Nephron progenitor cell (in vitro differentiated cells): ENCODE data around the gene ABHD2.

Source experiments
- DNase-seq: peaks from one replicate; pipeline ENCODE4 v3.0.0; 2021
- H3K27ac Mint-ChIP-seq: 2 replicates; pipeline ENCODE4 v1.8.0; 2021; ENCODE audit warnings: mild to moderate bottlenecking, moderate library complexity, mixed read lengths
- H3K27me3 Mint-ChIP-seq: 2 replicates; pipeline ENCODE4 v1.8.0; 2021; ENCODE audit warnings: mild to moderate bottlenecking, low read depth, mixed read lengths; ENCODE audit not compliant: poor library complexity
- H3K36me3 Mint-ChIP-seq: 2 replicates; pipeline ENCODE4 v1.8.0; 2021; ENCODE audit warnings: low read depth, mixed read lengths
- H3K4me1 Mint-ChIP-seq: 2 replicates; pipeline ENCODE4 v1.8.0; 2021; ENCODE audit warnings: mixed read lengths
- H3K4me3 Mint-ChIP-seq: 2 replicates; pipeline ENCODE4 v1.8.0; 2021; ENCODE audit warnings: mild to moderate bottlenecking, moderate library complexity, mixed read lengths
- H3K9me3 Mint-ChIP-seq: 2 replicates; pipeline ENCODE4 v1.8.0; 2021; ENCODE audit warnings: mild to moderate bottlenecking, moderate library complexity, mixed read lengths
- TF ChIP-seq, protein P1 (sequence below): fragments of 200-600 bp; sonication (generic); IDR thresholded peaks from 2 replicates; pipeline ENCODE4 v1.5.0; 2021; ENCODE audit warnings: antibody characterized with exemption

ABHD2 gene

GRCh38 chr15:89087161-89087829 is 961 bp upstream of the ABHD2 start:
- Mint-ChIP-seq H3K27me3 (peaks cover 3% of the 10 kb centered on the region), H3K27ac (no peak overlapping the region), H3K36me3 (no peaks in the 10 kb centered on the region), H3K4me3 (no peak overlapping the region), H3K9me3 (no peaks in the 10 kb centered on the region), H3K4me1 (peaks cover 57% of the 10 kb centered on the region)
- TF ChIP-seq, protein P1, sequence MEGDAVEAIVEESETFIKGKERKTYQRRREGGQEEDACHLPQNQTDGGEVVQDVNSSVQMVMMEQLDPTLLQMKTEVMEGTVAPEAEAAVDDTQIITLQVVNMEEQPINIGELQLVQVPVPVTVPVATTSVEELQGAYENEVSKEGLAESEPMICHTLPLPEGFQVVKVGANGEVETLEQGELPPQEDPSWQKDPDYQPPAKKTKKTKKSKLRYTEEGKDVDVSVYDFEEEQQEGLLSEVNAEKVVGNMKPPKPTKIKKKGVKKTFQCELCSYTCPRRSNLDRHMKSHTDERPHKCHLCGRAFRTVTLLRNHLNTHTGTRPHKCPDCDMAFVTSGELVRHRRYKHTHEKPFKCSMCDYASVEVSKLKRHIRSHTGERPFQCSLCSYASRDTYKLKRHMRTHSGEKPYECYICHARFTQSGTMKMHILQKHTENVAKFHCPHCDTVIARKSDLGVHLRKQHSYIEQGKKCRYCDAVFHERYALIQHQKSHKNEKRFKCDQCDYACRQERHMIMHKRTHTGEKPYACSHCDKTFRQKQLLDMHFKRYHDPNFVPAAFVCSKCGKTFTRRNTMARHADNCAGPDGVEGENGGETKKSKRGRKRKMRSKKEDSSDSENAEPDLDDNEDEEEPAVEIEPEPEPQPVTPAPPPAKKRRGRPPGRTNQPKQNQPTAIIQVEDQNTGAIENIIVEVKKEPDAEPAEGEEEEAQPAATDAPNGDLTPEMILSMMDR, result no peak
- DNase-seq, result peak; percentile 22

- peaks cover 5% of the 10 kb centered on the region for H3K36me3 Mint-ChIP-seq
- no peak overlapping the region for H3K4me3 Mint-ChIP-seq
- TF ChIP-seq, protein P1, result no peak
- peaks cover 64% of the 10 kb centered on the region for H3K4me1 Mint-ChIP-seq
- DNase-seq, result peak; percentile 20
- peaks cover 3% of the 10 kb centered on the region for H3K27me3 Mint-ChIP-seq
- no peak overlapping the region for H3K27ac Mint-ChIP-seq
- H3K9me3 Mint-ChIP-seq, result no peaks in the 10 kb centered on the region
Observed at GRCh38 chr15:89088605-89089315, 504 bp downstream of the ABHD2 start.

DNA sequence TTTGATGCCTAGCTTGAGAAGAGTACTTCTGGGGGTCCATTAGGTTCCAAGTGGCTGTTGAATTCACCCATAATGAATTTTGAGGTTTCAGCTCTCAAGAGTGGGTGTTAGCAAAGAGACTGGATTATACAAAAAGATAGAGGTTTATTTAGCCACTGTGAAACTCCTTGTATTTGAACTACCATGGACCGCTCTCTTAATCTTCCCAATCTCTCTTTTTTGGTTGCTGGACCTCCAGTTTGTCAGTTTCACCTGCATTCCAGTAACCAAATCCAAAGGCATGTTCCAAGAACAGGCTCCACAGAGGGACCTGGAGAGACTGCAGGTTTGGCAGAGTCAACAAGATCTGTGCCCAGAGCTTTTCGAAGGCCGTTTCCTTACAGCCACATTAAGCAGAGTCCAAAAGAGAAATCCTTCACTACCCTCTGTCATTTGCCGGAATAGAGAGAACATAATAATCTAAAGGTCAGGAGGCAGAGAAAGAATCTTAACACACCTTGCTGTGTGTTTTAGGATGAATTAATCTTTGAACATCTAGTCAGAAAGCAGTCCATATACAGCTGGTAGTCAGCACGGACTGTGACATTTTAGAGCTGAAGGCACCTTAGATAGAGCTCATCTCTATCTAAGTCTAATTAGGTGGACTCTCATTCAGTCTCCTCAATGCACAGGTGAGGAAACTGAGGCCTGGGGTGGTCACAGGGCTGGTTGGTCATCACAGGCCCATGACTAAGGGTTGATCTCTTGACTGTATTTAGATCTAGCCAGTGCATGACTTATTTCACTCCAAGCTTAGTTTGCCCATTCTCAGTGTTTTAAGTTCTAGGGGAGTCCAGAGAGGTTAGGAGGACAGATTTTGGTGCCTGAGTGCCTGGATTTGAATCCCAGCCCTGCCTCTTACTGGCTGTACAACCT is 1.3 kb downstream of the ABHD2 start:
- Mint-ChIP-seq H3K27ac (no peak overlapping the region), H3K27me3 (peaks cover 7% of the 10 kb centered on the region), H3K36me3 (peaks cover 5% of the 10 kb centered on the region), H3K9me3 (no peaks in the 10 kb centered on the region), H3K4me3 (no peak overlapping the region), H3K4me1 (peaks cover 65% of the 10 kb centered on the region)
- TF ChIP-seq, protein P1, result no peak
- DNase-seq, result no peak

- TF ChIP-seq, protein P1, result no peak
- Mint-ChIP-seq H3K4me1 (peaks cover 57% of the 10 kb centered on the region), H3K27ac (no peak overlapping the region)
Observed at GRCh38 chr15:89090791-89091626, 2.8 kb downstream of the ABHD2 start.

GRCh38 chr15:89091627-89092220 is 3.5 kb downstream of the ABHD2 start:
- no peak for DNase-seq
- H3K4me3 Mint-ChIP-seq, result peak overlapping the region; percentile 62
- H3K27me3 Mint-ChIP-seq, result peaks cover 7% of the 10 kb centered on the region
- H3K9me3 Mint-ChIP-seq, result no peaks in the 10 kb centered on the region
- TF ChIP-seq, protein P1, result no peak
- peaks cover 62% of the 10 kb centered on the region for H3K4me1 Mint-ChIP-seq
- H3K27ac Mint-ChIP-seq, result peak overlapping the region; percentile 90
- H3K36me3 Mint-ChIP-seq, result peaks cover 5% of the 10 kb centered on the region

More at GRCh38 chr15:89090791-89091626, 2.8 kb downstream of the ABHD2 start:
- Mint-ChIP-seq H3K9me3 (no peaks in the 10 kb centered on the region), H3K36me3 (peaks cover 5% of the 10 kb centered on the region), H3K27me3 (peaks cover 7% of the 10 kb centered on the region), H3K4me3 (peak overlapping the region; percentile 59)
- DNase-seq, result no peak
